Activated T-cell treated with anti-CD3 and anti-CD28 coated beads, Interleukin-2, amount 50 U/mL, for 4 hours (primary cell): Measurements from ENCODE around the gene S100A10. TPM values are rescaled to one million over a fixed set of nuclear protein-coding genes. Genes with fewer than 3 reads are reported as not detected.
A peak's percentile ranks its signal among the peaks of the same experiment; 100 is the strongest.

Experiments used
- ATAC-seq, 2 donors: fragments of 200-7000 bp; cut with Tn5 transposase; one replicate each; pipeline ENCODE4 v1.10.0; 2021
- DNase-seq: peaks from one replicate; pipeline ENCODE4 v3.0.0-alpha.2; 2020
- H3K27me3 Mint-ChIP-seq: one replicate; pipeline ENCODE4 v1.8.0; 2021; ENCODE audit warnings: low read depth, mixed read lengths
- H3K36me3 Mint-ChIP-seq: one replicate; pipeline ENCODE4 v1.8.0; 2022; ENCODE audit warnings: mixed read lengths; ENCODE audit not compliant: insufficient read depth
- H3K4me1 Mint-ChIP-seq: one replicate; pipeline ENCODE4 v1.8.0; 2021; ENCODE audit warnings: low read depth, mixed read lengths
- H3K4me3 Mint-ChIP-seq: one replicate; pipeline ENCODE4 v1.8.0; 2021; ENCODE audit warnings: mild to moderate bottlenecking, moderate library complexity, mixed read lengths
- H3K9me3 Mint-ChIP-seq: one replicate; pipeline ENCODE4 v1.8.0; 2021; ENCODE audit warnings: mixed read lengths
- total RNA-seq, 3 donors: library from RNA; stranded (reverse); gene quantifications; one replicate each; pipeline ENCODE4 v1.2.1, GENCODE V29; 2021

Gene S100A10, protein sequence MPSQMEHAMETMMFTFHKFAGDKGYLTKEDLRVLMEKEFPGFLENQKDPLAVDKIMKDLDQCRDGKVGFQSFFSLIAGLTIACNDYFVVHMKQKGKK
- total RNA-seq: 100 to 1,000 TPM in 2 of 3 donors, 10 to 100 TPM in 1; 92.6 to 113 (median 106) TPM

DNA sequence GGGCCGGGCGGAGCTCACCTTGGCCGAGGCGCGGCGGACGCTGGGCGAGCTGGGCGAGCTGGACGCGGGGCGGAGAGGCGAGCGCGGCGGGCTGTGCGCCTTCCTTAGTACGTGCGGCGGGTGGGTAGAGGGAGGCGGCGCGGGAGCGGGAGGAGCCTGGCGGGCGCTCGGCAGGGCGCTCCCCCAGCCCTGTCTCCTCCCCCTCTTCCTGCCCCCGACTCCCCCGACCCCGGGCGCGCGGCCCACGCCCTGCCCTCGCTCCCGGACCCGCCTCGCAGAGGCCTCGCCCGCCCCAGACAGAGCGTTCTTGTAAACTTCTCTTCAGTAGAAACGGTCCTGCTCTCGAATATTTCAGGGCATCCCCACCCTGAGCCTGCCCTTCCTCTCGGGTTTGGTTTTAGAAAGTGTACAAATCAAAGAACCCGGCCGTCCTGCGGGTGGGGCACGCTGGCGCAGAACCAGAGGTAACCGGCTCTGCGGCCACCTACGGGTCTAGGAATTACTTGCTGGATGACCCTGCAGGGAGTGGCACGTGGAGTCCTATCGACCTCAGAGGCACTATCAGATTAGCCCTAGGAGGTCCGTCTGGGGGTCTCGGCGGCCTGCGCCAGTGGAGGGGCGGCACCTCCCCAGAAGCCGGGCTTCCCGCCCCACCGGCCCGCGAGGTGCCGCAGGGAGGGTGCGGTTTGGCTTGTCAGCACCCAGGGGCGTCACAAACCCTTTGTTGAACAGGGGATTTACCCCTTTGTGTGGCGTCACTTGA lies at the start of gene S100A10:
TSS of gene S100A10 (minus strand) at position 126 of the 763 bp plus-strand sequence. CDS start 7,629 bp downstream, outside the sequence.
- H3K36me3 Mint-ChIP-seq: peaks cover 1% of the 10 kb centered on the region
- H3K4me3 Mint-ChIP-seq: peak within 1 kb of the TSS; percentile 91
- H3K9me3 Mint-ChIP-seq: no peaks in the 10 kb centered on the region
- peak; percentile 74 for DNase-seq
- H3K27me3 Mint-ChIP-seq: no peaks in the 10 kb centered on the region
- peaks cover 52% of the 10 kb centered on the region for H3K4me1 Mint-ChIP-seq
- peak; percentile 78 to 79 for ATAC-seq

DNA sequence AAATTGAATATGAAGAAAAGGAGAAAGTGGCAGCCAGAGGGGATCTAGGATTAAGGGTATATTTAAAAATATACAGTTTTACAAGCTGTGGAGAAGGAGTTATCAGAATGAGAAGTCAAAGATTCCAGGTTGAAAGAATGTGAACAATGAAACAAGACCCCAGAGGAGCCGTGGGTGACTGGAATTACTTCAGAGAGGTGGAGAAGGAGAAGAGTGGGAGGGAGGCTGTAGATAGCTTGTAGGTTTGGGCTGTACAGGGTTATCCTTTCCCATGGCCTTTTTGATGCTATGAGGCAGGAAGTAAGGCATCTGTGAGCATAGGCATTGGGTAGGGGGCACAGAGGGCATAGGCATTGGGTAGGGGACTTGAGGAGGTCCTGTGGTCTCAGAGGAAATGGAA lies 48.4 kb upstream of the S100A10 start:
- H3K9me3 Mint-ChIP-seq: no peaks in the 10 kb centered on the region
- H3K27me3 Mint-ChIP-seq: no peaks in the 10 kb centered on the region
- no peaks in the 10 kb centered on the region for H3K36me3 Mint-ChIP-seq
- no peak overlapping the region for H3K4me3 Mint-ChIP-seq
- no peak for DNase-seq
- peaks cover 15% of the 10 kb centered on the region for H3K4me1 Mint-ChIP-seq
- ATAC-seq: no peak

DNA sequence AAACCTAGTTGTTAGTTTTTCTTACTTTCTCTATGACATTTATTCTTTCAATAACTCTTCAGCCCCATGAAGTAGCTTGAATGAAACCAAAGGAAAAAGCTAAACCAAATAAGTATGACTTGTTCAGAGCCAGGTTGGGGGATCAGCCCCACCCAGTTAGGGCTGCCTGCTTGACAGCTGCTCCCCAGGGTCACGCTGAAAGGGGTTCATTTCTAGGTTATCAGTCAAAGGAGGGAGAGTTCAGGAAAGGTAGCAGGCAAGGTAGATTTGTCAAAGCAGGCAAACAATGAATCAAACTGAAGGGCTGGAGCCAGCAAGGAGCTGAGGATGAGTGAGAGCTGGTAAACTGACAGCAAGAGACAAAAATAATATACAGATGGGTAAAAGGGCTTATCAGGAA lies 46.2 kb upstream of the S100A10 start:
- DNase-seq (no peak), ATAC-seq (no peak)
- Mint-ChIP-seq H3K4me3 (no peak overlapping the region), H3K4me1 (peaks cover 26% of the 10 kb centered on the region), H3K9me3 (no peaks in the 10 kb centered on the region), H3K36me3 (no peaks in the 10 kb centered on the region), H3K27me3 (no peaks in the 10 kb centered on the region)

DNA sequence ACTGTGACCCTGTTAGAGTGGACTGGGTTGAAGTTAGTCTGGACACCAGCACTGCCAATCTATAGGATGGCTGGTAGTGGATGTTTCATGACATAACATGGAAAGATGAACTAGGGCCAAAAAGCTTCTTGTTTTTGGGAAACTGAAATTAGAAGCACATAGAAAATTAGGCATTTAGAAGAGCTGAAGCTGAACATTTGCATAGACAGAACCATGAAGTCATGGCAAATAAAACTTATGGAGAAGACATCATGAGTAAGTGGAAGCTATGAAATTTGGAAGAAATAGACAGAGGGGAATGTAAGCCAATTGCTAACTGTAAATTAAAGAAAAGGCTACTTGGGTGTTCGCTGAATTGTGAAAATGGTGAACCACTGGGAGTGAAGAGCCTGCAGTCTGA lies 45.8 kb upstream of the S100A10 start:
- H3K36me3 Mint-ChIP-seq: no peaks in the 10 kb centered on the region
- ATAC-seq (no peak), DNase-seq (no peak)
- H3K4me1 Mint-ChIP-seq: peaks cover 27% of the 10 kb centered on the region
- no peaks in the 10 kb centered on the region for H3K27me3 Mint-ChIP-seq
- H3K9me3 Mint-ChIP-seq: no peaks in the 10 kb centered on the region
- H3K4me3 Mint-ChIP-seq: no peak overlapping the region

DNA sequence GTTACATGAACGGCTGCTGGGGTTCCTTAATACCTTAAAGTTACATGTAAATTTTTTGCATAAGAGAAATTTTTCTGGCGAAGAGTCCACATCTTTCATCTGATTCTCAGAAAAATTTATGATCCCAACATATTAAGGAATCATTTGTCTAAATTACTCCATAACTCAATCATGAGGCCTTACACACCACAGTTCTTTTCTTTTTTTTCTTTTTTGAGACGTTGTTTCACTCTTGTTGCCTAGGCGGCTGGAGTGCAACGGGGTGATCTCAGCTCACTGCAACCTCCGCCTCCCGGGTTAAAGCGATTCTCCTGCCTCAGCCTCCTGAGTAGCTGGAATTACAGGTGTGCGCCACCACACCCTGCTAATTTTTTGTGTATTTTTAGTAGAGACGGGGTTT lies 45.2 kb upstream of the S100A10 start:
- Mint-ChIP-seq H3K36me3 (no peaks in the 10 kb centered on the region), H3K9me3 (no peaks in the 10 kb centered on the region), H3K4me1 (peaks cover 31% of the 10 kb centered on the region), H3K27me3 (no peaks in the 10 kb centered on the region), H3K4me3 (no peak overlapping the region)
- DNase-seq (no peak), ATAC-seq (no peak)

DNA sequence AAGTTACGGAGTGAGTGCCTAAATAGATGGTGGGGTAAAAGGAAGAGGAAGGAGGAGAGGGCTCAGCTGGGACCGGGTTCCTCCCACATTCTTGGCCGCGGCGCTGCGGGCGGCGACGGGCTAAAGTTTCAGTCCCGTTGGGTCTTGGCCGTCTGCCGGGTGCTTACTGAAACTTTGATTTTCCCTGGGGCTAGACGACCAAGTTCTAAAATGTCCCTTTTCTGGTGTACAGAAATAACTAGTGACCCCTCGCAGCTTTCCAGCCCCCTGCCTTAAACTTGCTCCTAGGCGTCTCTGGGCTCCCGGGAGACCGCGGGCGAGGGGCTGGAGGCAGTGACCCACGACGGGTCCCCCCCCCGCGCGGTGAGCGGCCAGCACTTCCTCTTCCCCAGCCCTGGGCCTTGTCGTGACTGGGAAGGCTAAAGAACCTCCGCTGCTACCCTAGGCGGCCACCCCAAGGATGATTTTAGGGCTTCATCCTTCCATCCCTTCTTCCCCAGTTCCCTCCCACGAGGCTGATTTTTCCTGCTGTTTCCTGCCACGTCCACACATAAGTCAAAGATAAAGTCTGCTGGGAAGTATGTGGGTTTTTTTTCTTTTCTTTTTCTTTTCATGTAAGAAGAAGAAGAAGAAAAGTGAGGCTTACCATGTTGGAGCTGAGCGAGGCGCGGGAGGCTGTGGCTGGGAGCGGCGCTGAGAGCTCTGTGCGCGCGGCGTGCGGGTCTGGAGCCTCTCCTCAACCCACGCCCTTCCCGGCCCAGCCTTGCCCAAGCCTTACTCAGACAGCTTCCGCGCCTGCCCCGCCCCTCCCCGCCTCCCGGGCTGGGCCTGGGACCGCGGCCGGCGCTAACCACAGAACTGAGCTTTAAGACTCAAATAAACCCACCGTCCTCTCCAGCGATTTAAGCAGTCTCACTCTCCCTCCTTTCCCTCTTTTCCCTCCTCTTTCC lies 42.9 kb upstream of the S100A10 start, which contains the start of gene S100A11:
TSS of gene S100A11 (minus strand) at position 738 of the 950 bp plus-strand sequence. CDS start at position 649, 89 bp downstream.
- H3K27me3 Mint-ChIP-seq: no peaks in the 10 kb centered on the region
- H3K36me3 Mint-ChIP-seq: peaks cover 19% of the 10 kb centered on the region
- H3K4me3 Mint-ChIP-seq: peak within 1 kb of the TSS; percentile 99
- DNase-seq: peak; percentile 72
- peaks cover 53% of the 10 kb centered on the region for H3K4me1 Mint-ChIP-seq
- peak; percentile 84 to 85 for ATAC-seq
- no peaks in the 10 kb centered on the region for H3K9me3 Mint-ChIP-seq

DNA sequence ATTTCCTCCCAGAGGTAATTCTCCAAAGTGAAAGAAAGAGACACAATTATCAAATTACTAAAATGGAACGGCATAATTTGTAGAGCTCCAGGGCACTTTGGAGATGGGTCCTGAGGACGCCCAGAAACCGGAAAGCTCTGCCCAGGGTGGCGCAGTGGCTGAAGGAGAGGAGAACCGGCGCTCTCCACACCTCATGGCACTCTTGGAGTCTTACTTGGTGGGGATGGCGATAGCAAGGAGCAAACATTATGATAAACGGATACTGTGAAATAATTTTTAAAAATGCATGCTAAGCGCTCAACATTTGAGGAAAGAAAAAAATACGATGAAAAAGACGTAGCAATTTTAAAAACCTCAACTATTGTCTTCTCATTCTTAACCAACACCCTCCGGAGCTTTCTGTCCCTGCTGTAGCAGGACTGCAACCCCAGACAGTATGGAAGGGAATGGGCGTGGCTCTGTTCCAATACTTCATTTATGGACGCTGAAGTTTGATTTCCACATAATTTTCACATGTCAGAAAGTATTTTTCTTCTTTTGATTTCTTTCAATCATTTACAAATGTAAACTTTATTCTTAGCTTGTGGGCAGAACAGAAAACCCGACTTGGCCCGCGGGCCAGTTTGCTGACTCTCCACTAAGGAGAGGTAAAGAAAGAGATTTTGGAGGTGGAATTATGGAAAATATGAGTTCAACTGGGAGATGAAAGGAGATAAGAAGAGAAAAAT lies 42.0 kb upstream of the S100A10 start:
- Mint-ChIP-seq H3K27me3 (no peaks in the 10 kb centered on the region), H3K4me3 (peak overlapping the region; percentile 99), H3K36me3 (peaks cover 21% of the 10 kb centered on the region), H3K4me1 (peaks cover 54% of the 10 kb centered on the region), H3K9me3 (no peaks in the 10 kb centered on the region)
- ATAC-seq (peak in 1 of 2 donors; percentile 18), DNase-seq (no peak)

DNA sequence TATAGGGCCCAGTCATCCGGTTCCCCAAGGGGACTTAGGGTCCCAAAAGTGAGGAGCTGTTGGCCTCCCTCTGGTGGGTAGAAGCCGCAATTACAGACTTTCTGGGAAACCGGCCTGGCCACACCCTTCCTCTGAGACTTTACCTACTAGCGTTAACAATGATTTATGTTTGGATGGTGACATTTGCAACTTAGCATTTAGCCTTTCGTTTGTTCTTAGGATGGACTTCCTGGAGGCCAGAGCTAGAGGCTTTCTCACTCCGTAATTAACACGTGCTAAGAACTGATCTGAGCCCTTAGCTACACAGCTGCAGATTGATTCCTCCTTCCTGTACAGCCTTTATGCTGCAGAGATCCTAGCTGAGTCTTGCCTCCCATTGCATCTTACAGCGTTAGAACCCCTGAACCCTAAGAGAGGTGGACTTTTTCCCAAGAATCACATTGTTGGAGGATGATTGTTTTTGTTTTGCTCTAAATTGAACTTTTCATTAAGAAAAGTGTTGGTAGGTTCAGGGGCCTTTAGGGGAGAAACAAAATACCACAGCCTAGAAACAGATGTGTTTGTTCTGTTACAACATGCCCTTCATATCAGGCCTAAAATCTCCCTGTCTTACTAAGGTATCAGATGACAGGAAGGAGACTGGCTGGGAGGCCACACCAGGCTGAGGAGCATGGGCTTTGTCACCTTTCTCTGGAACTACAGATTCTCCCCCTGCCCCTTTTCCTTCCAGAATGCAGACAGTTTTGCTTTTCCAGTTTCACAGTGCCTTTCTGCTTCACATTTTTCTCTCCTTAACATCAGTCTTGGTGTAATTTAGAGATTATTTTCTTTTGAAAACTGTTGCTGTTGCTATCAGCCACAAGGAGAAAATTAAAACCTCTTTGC lies 41.2 kb upstream of the S100A10 start:
- Mint-ChIP-seq H3K4me1 (peaks cover 58% of the 10 kb centered on the region), H3K27me3 (no peaks in the 10 kb centered on the region), H3K4me3 (peak overlapping the region; percentile 99), H3K9me3 (no peaks in the 10 kb centered on the region), H3K36me3 (peaks cover 25% of the 10 kb centered on the region)
- peak; percentile 58 for DNase-seq
- peak; percentile 63 to 75 for ATAC-seq

DNA sequence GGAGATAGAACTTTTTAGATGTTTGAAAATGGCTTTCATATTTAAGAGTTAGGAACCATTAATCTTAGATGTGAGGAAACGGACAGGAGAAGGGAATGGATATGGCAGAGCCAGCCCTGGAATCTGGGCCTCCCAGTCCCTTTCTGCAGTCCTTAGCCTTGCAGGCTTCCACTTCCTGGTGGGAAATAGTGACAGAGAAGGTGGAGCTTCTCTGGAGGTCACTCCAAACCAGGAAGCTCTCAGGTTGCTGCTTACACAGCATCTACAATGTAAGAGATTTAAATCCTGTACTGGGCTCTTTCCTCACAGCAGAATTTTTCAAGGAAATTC lies 40.6 kb upstream of the S100A10 start:
- Mint-ChIP-seq H3K4me3 (peak overlapping the region; percentile 99), H3K36me3 (peaks cover 28% of the 10 kb centered on the region), H3K27me3 (no peaks in the 10 kb centered on the region), H3K4me1 (peaks cover 63% of the 10 kb centered on the region), H3K9me3 (no peaks in the 10 kb centered on the region)
- no peak for ATAC-seq
- DNase-seq: no peak

DNA sequence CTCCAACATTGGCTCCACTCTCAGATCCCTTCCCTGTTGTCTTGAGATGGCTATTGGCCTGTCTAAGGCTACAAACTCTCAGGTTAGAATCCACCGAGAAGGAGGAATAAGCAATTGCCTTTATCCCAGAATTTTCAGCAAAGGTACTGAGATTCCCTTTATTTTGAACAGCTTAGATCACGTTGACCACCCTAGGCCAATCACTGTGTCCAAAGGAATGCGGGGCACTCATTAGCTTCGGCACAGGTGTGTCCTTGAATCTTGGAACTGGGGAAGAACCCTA lies 36.2 kb upstream of the S100A10 start:
- DNase-seq: no peak
- Mint-ChIP-seq H3K36me3 (peaks cover 28% of the 10 kb centered on the region), H3K4me1 (peaks cover 51% of the 10 kb centered on the region), H3K27me3 (no peaks in the 10 kb centered on the region), H3K4me3 (no peak overlapping the region), H3K9me3 (no peaks in the 10 kb centered on the region)
- ATAC-seq: no peak

DNA sequence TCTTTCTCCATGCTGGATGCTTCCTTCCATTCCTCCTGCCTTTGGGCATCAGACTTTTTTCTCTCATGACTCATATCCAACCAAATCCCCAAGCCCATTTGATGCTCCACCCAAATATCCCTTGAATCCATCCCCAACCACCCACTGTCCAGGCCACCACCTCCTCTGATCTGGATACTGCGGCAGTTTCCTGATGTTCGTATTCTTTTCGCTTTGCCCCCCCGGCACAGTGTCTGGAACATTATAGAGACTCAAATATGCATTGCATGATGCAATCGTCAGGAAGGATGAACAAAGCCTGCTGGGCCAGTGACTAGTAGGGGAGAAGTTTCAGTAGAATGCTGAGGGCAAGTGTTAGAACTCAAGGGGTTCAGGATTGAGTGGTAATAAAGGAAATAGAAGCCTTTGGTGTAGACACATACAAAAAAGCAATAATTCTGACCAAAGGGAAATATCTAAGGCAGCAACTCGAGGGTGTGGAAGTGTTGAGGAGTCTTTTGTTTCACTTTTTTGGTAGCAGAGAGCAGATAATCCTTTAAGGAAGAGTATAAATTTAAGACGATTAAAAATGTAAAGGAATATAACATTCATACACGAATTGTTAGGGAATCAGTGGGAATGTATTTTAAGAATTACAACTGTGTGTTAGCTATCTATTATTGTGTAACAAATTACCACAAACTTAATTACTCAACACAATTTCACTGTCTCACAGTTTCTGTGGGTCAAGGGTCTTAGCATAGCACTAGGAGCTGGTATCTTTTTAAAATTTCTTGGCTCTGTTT lies 35.7 kb upstream of the S100A10 start:
- DNase-seq (no peak), ATAC-seq (peak in 1 of 2 donors; percentile 52)
- Mint-ChIP-seq H3K27me3 (no peaks in the 10 kb centered on the region), H3K4me1 (peaks cover 47% of the 10 kb centered on the region), H3K9me3 (no peaks in the 10 kb centered on the region), H3K4me3 (no peak overlapping the region), H3K36me3 (peaks cover 28% of the 10 kb centered on the region)

DNA sequence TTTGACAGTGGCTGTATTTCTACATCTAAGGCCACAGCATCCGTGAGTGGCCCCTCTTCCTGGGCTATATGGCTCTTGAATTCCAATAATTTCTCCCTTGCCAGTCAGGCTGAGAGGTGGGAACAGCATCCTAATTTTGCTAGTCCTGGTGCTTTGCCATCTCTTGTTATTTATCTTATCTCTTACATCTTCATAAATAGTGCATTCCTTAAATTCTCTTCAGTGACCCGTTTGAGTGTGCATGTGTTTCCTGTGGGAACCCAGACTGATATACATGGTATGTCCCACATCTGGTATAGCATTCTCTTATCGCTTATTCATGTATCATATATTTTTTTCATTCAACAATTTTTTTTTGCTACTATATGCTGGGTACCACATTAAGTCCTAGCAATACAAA lies 33.2 kb upstream of the S100A10 start:
- ATAC-seq: no peak
- DNase-seq: no peak
- H3K9me3 Mint-ChIP-seq: no peaks in the 10 kb centered on the region
- peaks cover 12% of the 10 kb centered on the region for H3K36me3 Mint-ChIP-seq
- H3K4me3 Mint-ChIP-seq: no peak overlapping the region
- peaks cover 23% of the 10 kb centered on the region for H3K4me1 Mint-ChIP-seq
- peaks cover 2% of the 10 kb centered on the region for H3K27me3 Mint-ChIP-seq

DNA sequence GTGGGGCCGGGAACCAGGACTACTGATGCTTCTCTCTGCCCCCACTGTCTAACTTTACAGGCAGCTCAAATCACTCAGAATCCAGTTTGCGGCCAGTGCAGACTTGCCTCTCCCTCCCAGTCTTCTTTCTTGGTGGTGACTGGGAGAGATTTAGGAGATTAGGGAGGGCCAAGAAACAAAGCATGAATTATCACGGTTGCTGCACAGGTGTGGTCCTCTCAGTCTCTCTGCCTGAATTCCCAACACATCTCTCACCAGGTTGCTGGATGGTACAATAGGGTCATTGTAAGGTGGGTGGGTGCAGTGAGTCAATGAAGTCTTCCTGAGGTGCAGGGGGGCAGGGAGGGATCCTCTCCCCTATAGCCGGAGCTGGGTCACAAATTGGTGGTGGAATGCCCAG lies 30.6 kb upstream of the S100A10 start:
- Mint-ChIP-seq H3K36me3 (no peaks in the 10 kb centered on the region), H3K4me1 (peaks cover 9% of the 10 kb centered on the region), H3K27me3 (peaks cover 4% of the 10 kb centered on the region), H3K9me3 (no peaks in the 10 kb centered on the region), H3K4me3 (no peak overlapping the region)
- DNase-seq: no peak
- ATAC-seq: no peak
